ENCODE measurements around the gene GP5.

The GP5 gene, protein sequence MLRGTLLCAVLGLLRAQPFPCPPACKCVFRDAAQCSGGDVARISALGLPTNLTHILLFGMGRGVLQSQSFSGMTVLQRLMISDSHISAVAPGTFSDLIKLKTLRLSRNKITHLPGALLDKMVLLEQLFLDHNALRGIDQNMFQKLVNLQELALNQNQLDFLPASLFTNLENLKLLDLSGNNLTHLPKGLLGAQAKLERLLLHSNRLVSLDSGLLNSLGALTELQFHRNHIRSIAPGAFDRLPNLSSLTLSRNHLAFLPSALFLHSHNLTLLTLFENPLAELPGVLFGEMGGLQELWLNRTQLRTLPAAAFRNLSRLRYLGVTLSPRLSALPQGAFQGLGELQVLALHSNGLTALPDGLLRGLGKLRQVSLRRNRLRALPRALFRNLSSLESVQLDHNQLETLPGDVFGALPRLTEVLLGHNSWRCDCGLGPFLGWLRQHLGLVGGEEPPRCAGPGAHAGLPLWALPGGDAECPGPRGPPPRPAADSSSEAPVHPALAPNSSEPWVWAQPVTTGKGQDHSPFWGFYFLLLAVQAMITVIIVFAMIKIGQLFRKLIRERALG

DNA sequence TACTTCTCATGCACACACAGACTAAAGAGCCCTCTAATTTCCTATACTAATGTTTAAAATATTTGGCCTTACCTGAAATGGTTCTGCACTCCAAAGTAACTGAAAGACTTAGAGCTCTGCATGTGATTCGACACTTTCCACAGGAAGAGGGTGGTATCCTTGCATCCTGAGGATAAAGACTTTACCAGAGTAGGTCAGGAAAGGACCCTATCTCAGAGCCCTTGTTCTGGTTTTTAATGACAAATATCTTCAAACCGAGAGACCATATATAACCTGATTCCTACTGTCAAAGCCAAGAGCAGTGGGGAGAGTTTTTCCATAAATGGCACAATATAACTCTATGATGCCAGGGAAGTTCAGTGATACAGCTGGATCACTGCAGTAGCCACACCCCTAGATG, at the start of gene GP5:
GP5 (minus strand) TSS at position 101 of the 400 bp plus-strand sequence. CDS start 984 bp downstream, outside the sequence.
- DNase-seq (ENCODE audit: low read depth, low spot score), result no peak

DNA sequence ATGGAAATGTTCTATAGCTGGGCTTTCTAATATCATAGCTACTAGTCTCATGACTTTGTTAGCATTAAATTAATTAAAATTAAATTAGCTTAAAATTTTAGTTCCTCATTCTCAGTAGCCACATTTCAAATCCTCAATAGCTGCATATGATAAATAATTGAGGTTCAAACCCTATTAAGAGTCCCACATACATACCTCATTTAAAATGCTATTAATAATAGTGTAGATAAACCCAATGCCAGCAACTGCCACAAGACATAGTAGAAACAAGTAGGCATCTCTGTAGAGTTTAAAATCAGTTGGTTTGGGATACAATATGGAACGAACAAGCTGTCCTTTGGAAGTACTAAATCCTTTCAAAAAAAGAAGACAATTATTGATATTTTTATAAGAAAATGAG, 48.6 kb upstream of the GP5 start:
- no peak for DNase-seq (ENCODE audit: low read depth, low spot score)

- no peak for DNase-seq (ENCODE audit: low read depth, low spot score)
These were observed 48.1 kb upstream of the GP5 start for GRCh38 chr3:194447161-194447560.

DNA sequence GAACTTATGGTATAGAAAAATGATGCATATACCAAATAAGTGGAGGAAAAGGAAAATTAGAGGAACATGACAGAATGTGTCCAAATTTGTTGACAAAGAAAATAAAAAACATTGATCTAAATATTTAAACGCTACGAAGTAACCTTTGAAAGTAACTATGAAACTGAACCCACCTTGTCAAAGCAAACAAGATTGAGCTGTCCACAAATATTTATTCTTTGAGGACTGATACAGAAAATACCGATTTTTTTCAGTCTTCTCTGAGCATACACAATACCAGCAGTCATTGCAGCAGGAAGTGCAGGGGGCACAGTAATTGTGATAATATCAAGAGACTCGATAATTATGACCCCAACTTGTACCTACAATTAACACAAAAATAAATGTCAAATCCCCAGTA, 47.7 kb upstream of the GP5 start:
- DNase-seq (ENCODE audit: low read depth, low spot score), result no peak

GRCh38 chr3:194446172-194446571, 47.1 kb upstream of the GP5 start:
- DNase-seq (ENCODE audit: low read depth, low spot score), result no peak

GRCh38 chr3:194443901-194444300, 44.8 kb upstream of the GP5 start:
- no peak for DNase-seq (ENCODE audit: low read depth, low spot score)

DNA sequence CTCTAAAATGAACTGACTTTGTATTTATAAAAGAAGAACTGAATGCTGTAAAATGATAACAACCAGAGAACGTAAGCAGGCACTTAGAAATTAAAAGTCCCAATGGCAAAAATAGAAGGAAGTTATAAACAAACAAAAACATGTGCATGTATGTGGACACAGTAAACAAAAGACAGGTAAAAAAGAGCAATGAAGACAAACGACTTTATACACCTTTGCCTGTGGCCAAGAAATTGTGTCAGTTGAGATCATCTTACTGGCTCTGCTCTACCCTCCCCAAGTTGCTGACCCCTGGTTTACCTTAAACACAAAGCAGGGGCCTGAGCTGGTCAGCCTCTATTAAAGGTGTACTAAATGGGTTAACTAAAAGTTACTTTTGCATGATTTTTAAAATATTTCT, 41.7 kb upstream of the GP5 start:
- DNase-seq (ENCODE audit: low read depth, low spot score), result no peak

DNA sequence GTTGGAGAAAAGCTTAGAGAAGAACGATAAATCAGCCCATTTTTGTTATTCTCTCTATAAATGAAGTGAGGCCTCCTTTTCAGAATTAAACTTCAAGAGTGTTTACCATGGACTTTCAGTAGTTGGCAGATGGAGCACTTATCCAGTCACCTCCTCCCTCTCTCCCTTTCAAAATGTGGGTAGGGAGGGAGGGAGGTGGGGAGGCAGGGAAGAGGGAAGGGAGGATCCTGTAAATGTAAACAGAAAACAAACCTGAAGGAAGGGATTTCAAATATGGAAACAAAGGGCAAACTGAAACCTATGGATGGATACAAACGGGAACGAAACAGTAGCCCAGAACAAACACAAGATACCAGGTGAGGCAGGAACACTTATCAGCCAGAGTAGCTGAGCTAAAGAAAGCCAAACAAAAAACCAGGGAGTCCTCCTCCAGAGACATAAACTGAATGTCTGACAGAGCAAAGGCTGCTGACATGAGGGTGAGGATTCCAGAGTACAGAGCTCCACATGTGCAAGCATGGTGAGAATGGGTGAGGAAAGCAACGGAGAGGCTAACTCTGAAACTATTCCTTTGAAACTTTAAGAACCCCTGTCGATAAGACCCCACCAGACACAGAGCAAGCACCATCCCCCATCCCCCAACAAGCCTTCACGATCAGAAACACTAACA, 41.0 kb upstream of the GP5 start:
- DNase-seq (ENCODE audit: low read depth, low spot score), result no peak

GRCh38 chr3:194434503-194434902, 35.4 kb upstream of the GP5 start:
- no peak for DNase-seq (ENCODE audit: low read depth, low spot score)

- DNase-seq (ENCODE audit: low read depth, low spot score), result no peak
These were observed 32.5 kb upstream of the GP5 start for GRCh38 chr3:194431554-194431953.

GRCh38 chr3:194425399-194425798, 26.3 kb upstream of the GP5 start:
- no peak for DNase-seq (ENCODE audit: low read depth, low spot score)

GRCh38 chr3:194424953-194425352, 25.9 kb upstream of the GP5 start:
- no peak for DNase-seq (ENCODE audit: low read depth, low spot score)

- no peak for DNase-seq (ENCODE audit: low read depth, low spot score)
These were observed 25.3 kb upstream of the GP5 start for GRCh38 chr3:194424373-194424772.

GRCh38 chr3:194423317-194423716, 24.3 kb upstream of the GP5 start:
- no peak for DNase-seq (ENCODE audit: low read depth, low spot score)

GRCh38 chr3:194422188-194422587, 23.1 kb upstream of the GP5 start:
- no peak for DNase-seq (ENCODE audit: low read depth, low spot score)

- no peak for DNase-seq (ENCODE audit: low read depth, low spot score)
These were observed 19.6 kb upstream of the GP5 start for GRCh38 chr3:194418671-194419070.

GRCh38 chr3:194407423-194407822, 8.4 kb upstream of the GP5 start:
- DNase-seq (ENCODE audit: low read depth, low spot score), result no peak

GRCh38 chr3:194405766-194406165, 6.7 kb upstream of the GP5 start:
- DNase-seq (ENCODE audit: low read depth, low spot score), result no peak

- DNase-seq (ENCODE audit: low read depth, low spot score), result no peak
These were observed 5.5 kb upstream of the GP5 start for GRCh38 chr3:194404365-194405140.

DNA sequence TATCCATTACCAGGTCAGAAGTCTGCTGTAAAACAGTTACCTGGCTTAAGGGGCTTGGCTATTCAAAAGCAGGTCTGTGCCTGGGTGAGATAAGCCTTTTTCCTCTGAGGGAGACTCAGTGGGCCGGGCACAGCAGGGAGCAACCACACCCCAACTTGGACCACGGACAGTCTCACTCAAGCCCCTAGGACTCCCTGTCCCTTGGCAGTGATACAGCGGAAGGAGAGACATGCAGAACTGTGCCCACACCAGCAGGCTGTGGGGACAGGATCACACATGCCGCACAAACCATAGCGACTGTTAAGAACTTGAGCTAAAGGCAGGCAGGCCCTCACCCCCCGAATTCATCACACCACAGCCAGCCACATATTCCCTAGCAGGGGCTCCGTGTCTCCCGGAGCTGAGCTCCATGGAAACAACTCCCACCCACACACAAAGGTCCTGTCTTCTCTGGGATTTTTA, 2.8 kb upstream of the GP5 start:
- no peak for DNase-seq (ENCODE audit: low read depth, low spot score)

- DNase-seq (ENCODE audit: low read depth, low spot score), result no peak
These were observed 2.3 kb upstream of the GP5 start for GRCh38 chr3:194401346-194401745.

DNA sequence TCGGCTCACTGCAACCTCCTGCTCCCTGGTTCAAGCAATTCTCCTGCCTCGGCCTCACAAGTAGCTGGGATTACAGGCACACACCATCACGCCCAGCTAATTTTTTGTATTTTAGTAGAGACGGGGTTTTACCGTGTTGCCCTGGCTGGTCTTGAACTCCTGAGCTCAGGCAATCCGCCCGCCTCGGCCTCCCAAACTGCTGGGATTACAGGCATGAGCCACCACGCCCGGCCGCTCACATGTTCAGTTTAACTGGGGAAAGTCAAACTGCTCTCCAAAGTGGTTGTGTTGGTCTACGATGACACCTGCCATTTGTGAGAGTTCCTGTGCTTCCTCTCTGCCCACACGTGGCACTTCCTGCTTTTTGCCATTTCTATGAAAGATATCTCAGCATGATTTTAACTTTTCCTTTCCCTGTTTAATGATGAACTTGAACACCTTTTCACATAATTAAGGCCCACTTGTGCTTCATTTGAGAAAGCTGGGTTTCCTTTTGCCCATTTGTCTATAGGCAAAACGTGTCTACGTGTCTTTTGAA, 877 bp upstream of the GP5 start:
- DNase-seq (ENCODE audit: low read depth, low spot score), result no peak

Measured in activated CD4-positive, CD25-positive, alpha-beta regulatory T cell treated with anti-CD3 and anti-CD28 coated beads, Interleukin-2, amount 50 U/mL, for 16 hours (primary cell).